ENCODE data around the gene APAF1.
A peak's percentile ranks its signal among the peaks of the same experiment; 100 is the strongest.
"Not testable (repeated sequence)": the region's sequence is repeated elsewhere in the genome, so short reads cannot be mapped to it uniquely, and the experiment has no call there.

APAF1 gene

DNA sequence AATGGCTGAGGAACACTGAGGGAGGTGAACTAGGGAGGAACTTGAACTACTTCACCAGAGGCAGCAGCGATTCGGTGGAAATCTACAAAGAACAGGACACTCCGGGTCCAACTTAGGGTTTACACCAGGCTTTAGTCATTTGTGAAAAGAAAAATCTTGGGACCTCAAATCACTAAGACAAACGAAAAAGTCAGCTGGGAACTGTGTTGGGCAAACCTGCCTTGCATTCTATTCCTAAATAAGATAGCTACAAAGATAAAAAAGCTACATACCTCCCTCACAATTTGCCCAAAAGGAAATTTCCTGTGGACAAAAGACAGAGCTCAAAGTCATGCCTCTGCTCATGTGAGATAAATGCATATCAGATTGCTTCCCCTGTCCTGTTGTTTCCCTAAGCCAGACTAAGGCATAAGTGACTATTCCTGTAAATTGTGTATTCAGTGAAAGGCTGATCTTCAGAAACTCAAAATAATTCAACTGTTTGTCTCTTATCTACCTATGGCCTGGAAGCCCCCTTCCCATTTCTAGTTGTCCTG is 106.6 kb downstream of the APAF1 start:
- TF ChIP-seq, protein P1, sequence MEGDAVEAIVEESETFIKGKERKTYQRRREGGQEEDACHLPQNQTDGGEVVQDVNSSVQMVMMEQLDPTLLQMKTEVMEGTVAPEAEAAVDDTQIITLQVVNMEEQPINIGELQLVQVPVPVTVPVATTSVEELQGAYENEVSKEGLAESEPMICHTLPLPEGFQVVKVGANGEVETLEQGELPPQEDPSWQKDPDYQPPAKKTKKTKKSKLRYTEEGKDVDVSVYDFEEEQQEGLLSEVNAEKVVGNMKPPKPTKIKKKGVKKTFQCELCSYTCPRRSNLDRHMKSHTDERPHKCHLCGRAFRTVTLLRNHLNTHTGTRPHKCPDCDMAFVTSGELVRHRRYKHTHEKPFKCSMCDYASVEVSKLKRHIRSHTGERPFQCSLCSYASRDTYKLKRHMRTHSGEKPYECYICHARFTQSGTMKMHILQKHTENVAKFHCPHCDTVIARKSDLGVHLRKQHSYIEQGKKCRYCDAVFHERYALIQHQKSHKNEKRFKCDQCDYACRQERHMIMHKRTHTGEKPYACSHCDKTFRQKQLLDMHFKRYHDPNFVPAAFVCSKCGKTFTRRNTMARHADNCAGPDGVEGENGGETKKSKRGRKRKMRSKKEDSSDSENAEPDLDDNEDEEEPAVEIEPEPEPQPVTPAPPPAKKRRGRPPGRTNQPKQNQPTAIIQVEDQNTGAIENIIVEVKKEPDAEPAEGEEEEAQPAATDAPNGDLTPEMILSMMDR (conservative IDR thresholded peaks at IDR 0.05; ENCODE audit: control insufficient read depth, insufficient read depth, low read depth, low read length) = no peak
- DNase-seq (ENCODE audit: low read depth) = no peak
- no peak overlapping the region for H3K4me3 ChIP-seq (ENCODE audit: control insufficient read depth, low read depth, low read length)

DNA sequence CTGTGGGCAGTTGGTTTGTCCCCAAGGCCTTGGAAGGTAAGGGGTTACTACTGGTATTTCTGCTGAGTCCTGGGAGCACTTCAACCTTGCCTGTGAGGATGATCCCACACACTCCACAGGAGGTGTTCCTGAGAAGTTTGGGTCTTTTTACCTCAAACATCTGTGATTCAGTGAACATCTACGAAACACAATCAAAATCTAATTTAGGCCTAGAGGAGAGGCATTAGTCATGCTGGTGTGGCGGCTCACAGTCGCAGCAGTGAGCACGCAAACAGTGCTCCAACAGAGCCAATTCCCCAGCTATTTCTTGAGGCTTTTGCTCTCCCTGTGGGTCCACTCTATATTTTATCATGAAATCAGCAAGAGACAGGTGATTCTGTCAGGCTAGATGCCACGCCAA is 107.6 kb downstream of the APAF1 start:
- TF ChIP-seq, protein P1 (conservative IDR thresholded peaks at IDR 0.05; ENCODE audit: control insufficient read depth, insufficient read depth, low read depth, low read length) = no peak
- peak; percentile 56 for DNase-seq (ENCODE audit: low read depth)
- no peak overlapping the region for H3K4me3 ChIP-seq (ENCODE audit: control insufficient read depth, low read depth, low read length)

DNA sequence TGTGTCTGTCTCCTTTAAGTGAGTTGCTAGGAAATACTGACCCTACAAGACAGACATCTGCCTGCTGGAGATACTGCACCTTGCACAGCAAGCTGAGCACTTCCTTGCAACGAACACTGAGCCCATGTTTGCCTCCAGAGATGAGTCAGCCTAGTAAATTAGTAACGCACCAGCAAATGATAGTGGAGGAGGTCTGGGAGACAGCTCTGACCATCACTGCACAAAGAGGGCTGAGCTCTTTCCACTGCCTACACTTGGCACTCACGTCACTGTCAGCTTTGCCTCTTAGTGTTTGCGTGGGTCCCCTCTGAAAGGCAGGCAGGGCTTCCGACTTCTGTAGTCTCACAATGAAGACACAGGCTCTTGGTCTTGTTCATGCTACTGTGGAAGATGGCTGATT is 109.0 kb downstream of the APAF1 start:
- DNase-seq (ENCODE audit: low read depth) = peak; percentile 71
- H3K4me3 ChIP-seq (ENCODE audit: control insufficient read depth, low read depth, low read length) = no peak overlapping the region
- TF ChIP-seq, protein P1 (conservative IDR thresholded peaks at IDR 0.05; ENCODE audit: control insufficient read depth, insufficient read depth, low read depth, low read length) = no peak

DNA sequence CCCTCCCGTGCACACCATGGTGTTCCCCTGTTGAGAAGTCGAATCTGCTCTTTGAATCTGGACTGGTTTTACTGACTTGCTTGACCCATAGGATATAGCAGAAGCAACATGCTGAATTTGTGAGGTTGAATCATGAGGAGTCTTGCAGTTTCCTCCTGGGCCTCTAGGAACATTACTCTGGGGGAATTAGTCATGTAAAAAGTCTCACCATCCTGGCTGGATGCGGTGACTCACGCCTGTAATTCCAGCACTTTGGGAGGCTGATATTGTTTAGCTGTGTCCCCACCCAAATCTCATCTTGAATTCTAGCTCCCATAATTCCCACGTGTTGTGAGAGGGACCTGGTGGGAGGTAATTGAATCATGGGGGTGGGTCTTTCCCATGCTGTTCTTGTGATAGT is 110.8 kb downstream of the APAF1 start:
- TF ChIP-seq, protein P1 (conservative IDR thresholded peaks at IDR 0.05; ENCODE audit: control insufficient read depth, insufficient read depth, low read depth, low read length) = peak; percentile 40
- peak; percentile 94 for DNase-seq (ENCODE audit: low read depth)

DNA sequence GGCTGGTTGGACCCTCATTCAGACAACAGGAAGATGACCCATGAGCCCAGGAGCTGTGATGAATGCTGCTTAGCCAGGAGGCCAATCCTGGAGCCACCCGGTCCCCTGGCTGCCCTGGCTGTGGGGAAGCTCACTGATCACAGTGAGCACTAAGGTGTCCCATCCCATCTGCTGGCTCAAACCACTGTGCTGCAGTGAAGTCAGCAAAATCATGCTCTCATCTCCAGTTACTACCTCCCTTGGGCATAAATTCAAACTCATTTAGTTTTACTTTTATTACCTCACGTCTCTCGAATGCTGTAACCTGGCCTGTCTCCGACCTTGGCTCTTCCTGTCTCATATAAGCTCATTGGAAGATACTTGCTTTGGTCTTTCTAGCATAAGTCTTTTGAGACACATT is 112.4 kb downstream of the APAF1 start:
- H3K4me3 ChIP-seq (ENCODE audit: control insufficient read depth, low read depth, low read length) = no peak overlapping the region
- no peak for DNase-seq (ENCODE audit: low read depth)
- TF ChIP-seq, protein P1 (conservative IDR thresholded peaks at IDR 0.05; ENCODE audit: control insufficient read depth, insufficient read depth, low read depth, low read length) = no peak

More for the DNA sequence above, 110.8 kb downstream of the APAF1 start:
- not testable (repeated sequence) for H3K4me3 ChIP-seq (ENCODE audit: control insufficient read depth, low read depth, low read length)

DNA sequence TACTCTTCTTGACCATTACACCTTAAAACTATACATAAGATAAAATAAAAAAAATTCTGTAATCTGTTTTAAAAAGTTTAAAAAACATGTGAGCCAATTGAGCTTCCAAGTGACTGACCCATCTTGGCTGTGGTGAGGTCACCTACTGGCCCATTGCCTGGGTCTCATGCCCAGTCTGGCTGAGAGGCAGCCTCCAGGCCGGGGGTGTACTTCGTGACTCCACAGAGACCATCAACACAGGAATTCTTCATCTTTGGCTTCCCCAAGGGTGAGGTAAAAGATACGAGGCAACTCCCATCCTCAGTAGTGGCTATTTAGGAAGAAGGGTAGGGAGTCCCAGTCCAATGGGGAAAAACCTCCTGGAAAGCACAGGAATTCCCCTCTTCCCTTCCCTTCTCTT is 113.2 kb downstream of the APAF1 start:
- H3K4me3 ChIP-seq (ENCODE audit: control insufficient read depth, low read depth, low read length) = no peak overlapping the region
- TF ChIP-seq, protein P1 (conservative IDR thresholded peaks at IDR 0.05; ENCODE audit: control insufficient read depth, insufficient read depth, low read depth, low read length) = no peak
- peak; percentile 72 for DNase-seq (ENCODE audit: low read depth)

DNA sequence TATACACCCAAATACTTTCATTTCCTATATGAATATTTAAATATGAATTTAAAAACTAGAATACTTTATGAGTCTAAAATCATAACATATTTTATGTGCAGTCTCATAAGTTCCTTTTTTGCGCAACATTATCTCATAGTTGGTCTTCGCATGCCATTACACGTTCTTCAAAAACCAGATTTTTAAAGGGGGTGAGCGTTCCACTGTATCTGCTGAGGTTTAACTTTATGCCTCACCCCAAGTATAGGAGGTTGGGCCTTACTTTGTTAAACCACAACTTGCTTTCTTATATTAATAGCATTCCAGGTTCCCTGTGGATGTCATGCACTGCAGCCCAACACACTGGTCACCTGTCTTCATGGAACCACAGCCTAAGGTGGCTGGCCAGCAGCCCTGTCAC is 118.6 kb downstream of the APAF1 start:
- TF ChIP-seq, protein P1 (conservative IDR thresholded peaks at IDR 0.05; ENCODE audit: control insufficient read depth, insufficient read depth, low read depth, low read length) = no peak
- DNase-seq (ENCODE audit: low read depth) = no peak
- no peak overlapping the region for H3K4me3 ChIP-seq (ENCODE audit: control insufficient read depth, low read depth, low read length)
